ENCODE results near the gene STRA6.

DNA sequence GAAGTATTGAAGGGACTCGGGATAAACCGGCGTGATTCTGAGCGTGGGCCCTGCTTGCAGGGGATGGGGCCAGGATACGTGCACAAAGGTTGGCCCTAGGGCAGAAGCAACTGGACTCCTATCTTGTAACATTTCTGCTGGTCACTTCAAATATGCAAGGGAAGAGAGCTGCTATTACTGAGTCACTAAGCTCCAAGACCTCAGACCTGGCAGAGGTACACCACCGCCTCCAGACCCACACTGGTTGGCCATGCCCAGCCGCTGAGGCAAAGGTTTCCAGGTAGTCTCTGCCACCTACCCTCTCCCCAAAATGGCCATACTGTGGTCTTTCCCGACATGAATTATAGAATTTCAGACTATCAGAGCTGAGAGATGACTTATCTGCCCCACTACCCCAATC is 13.4 kb upstream of the STRA6 start:
- TF ChIP-seq, protein P1, sequence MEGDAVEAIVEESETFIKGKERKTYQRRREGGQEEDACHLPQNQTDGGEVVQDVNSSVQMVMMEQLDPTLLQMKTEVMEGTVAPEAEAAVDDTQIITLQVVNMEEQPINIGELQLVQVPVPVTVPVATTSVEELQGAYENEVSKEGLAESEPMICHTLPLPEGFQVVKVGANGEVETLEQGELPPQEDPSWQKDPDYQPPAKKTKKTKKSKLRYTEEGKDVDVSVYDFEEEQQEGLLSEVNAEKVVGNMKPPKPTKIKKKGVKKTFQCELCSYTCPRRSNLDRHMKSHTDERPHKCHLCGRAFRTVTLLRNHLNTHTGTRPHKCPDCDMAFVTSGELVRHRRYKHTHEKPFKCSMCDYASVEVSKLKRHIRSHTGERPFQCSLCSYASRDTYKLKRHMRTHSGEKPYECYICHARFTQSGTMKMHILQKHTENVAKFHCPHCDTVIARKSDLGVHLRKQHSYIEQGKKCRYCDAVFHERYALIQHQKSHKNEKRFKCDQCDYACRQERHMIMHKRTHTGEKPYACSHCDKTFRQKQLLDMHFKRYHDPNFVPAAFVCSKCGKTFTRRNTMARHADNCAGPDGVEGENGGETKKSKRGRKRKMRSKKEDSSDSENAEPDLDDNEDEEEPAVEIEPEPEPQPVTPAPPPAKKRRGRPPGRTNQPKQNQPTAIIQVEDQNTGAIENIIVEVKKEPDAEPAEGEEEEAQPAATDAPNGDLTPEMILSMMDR (conservative IDR thresholded peaks at IDR 0.05; ENCODE audit: low read length): no peak
- no peak for TF ChIP-seq EZH2phosphoT487 (IDR thresholded peaks at IDR 0.05; ENCODE audit: borderline replicate concordance, low read depth, low read length)

All from OCI-LY7 (cell line).